Keratinocyte (primary cell): ENCODE measurements around the gene CREBL2. TPM values are rescaled to one million over a fixed set of nuclear protein-coding genes. Genes with fewer than 3 reads are reported as not detected.
"Not testable (repeated sequence)": the region's sequence is repeated elsewhere in the genome, so short reads cannot be mapped to it uniquely, and the experiment has no call there.

Experiments
- DNase-seq: peaks from one replicate; pipeline ENCODE4 v3.0.0-alpha.2; 2011; ENCODE audit warnings: low read depth, missing footprints, low spot score
- FAIRE-seq: peaks from 2 replicates; lab custom pipeline; 2011; peaks lifted over from hg19 to GRCh38; lab: Jason Lieb, UNC
- H2AFZ ChIP-seq: 2 replicates; pipeline ENCODE4 v1.6.0; 2012; ENCODE audit warnings: low read length, control low read depth, inconsistent platforms; ENCODE audit not compliant: control insufficient read depth
- H3K27ac ChIP-seq: 2 replicates; pipeline ENCODE4 v1.5.1; 2011; ENCODE audit warnings: low read length; ENCODE audit not compliant: control insufficient read depth, insufficient read depth
- H3K27me3 ChIP-seq: 3 replicates; pipeline ENCODE4 v1.6.0; 2011; ENCODE audit warnings: low read length; ENCODE audit not compliant: control insufficient read depth, insufficient read depth; ENCODE audit errors: extremely low read depth
- H3K36me3 ChIP-seq, 2 experiments: 2 replicates in 1 of 2; 3 replicates in 1 of 2; pipeline ENCODE4 v1.5.1; 2011; ENCODE audit warnings: low read length in 2 of 2, mild to moderate bottlenecking in 1 of 2; ENCODE audit not compliant: control insufficient read depth in 2 of 2, insufficient read depth in 2 of 2; ENCODE audit errors: extremely low read depth in 1 of 2
- H3K4me1 ChIP-seq: 3 replicates; pipeline ENCODE4 v1.5.1; 2011; ENCODE audit warnings: low read length; ENCODE audit not compliant: control insufficient read depth, insufficient read depth; ENCODE audit errors: extremely low read depth
- H3K4me2 ChIP-seq: 3 replicates; pipeline ENCODE4 v1.6.0; 2011; ENCODE audit warnings: low read depth, low read length; ENCODE audit not compliant: control insufficient read depth, insufficient read depth; ENCODE audit errors: extremely low read depth
- H3K4me3 ChIP-seq, 3 experiments: fragments of 200-600 bp in 1 of 3; sonication (generic) in 1 of 3; 2 replicates in 2 of 3; 3 replicates in 1 of 3; pipeline ENCODE4 v1.5.1; 2011 to 2016; ENCODE audit warnings: low read length in 3 of 3, mild to moderate bottlenecking in 3 of 3, control low read depth in 2 of 3, inconsistent platforms in 1 of 3, low read depth in 1 of 3, mixed read lengths in 1 of 3, mixed run types in 1 of 3, moderate library complexity in 1 of 3; ENCODE audit not compliant: control insufficient read depth in 2 of 3, insufficient read depth in 2 of 3; ENCODE audit errors: extremely low read depth in 1 of 3
- H3K79me2 ChIP-seq: 2 replicates; pipeline ENCODE4 v1.6.0; 2012; ENCODE audit warnings: low read length; ENCODE audit not compliant: control insufficient read depth, insufficient read depth
- H3K9ac ChIP-seq: 3 replicates; pipeline ENCODE4 v1.6.0; 2011; ENCODE audit warnings: low read length; ENCODE audit not compliant: control insufficient read depth, insufficient read depth; ENCODE audit errors: extremely low read depth
- H3K9me1 ChIP-seq: 3 replicates; pipeline ENCODE4 v1.6.0; 2011; ENCODE audit warnings: low read length; ENCODE audit not compliant: control insufficient read depth, insufficient read depth; ENCODE audit errors: extremely low read depth
- H3K9me3 ChIP-seq: 2 replicates; pipeline ENCODE4 v1.5.1; 2012; ENCODE audit warnings: low read depth, low read length; ENCODE audit not compliant: control insufficient read depth
- H4K20me1 ChIP-seq: 3 replicates; pipeline ENCODE4 v1.6.0; 2011; ENCODE audit warnings: low read length; ENCODE audit not compliant: control insufficient read depth, insufficient read depth; ENCODE audit errors: extremely low read depth
- CTCF ChIP-seq, 3 experiments: IDR thresholded peaks in 1 of 3; conservative IDR thresholded peaks in 1 of 3; optimal IDR thresholded peaks in 1 of 3; 2 replicates in 2 of 3; 3 replicates in 1 of 3; pipeline versions ENCODE3 to v1.5.1; 2011; ENCODE audit warnings: low read length in 3 of 3, mild to moderate bottlenecking in 3 of 3, moderate library complexity in 2 of 3, control low read depth in 1 of 3, inconsistent platforms in 1 of 3; ENCODE audit not compliant: insufficient read depth in 2 of 3; ENCODE audit errors: extremely low read depth in 1 of 3
- EZH2 ChIP-seq: IDR thresholded peaks from one replicate; pipeline ENCODE4 v1.6.1; 2012; ENCODE audit warnings: inconsistent platforms, mild to moderate bottlenecking, low read length, moderate library complexity
- dilution Hi-C: fragments of 300-500 bp; cut with MboI; formaldehyde crosslinking; loops from one replicate; pipeline ENCODE4 v1.7.0; 2020; ENCODE audit warnings: low sequenced_read_pairs; ENCODE audit not compliant: extremely low pct_ligation_motif_present
- polyA plus RNA-seq, 5 experiments: library from polyadenylated mRNA; depleted of rRNA in 3 of 5; stranded (reverse) in 3 of 5; stranded (forward) in 1 of 5; unstranded in 1 of 5; fragments of >200 nt; gene quantifications; 1 replicate in 1 of 5; 2 replicates in 3 of 5; 3 replicates in 1 of 5; pipeline versions ENCODE4 v1.2.1 to v1.2.3, GENCODE V29; 2011 to 2012; ENCODE audit warnings: missing spikeins in 2 of 5, low read depth in 1 of 5, low replicate concordance in 1 of 5

The CREBL2 gene
- polyA plus RNA-seq, 1 donor (not counting 4 experiments of a cell fraction or from before 2014, with no cell fraction given) = 15.8 TPM

GRCh38 chr12:12648951-12649650 is 37.4 kb downstream of the CREBL2 start:
- dilution Hi-C loops = no loop called here
- no peak for FAIRE-seq
- H3K9ac ChIP-seq = no peak overlapping the region
- no peaks in the 10 kb centered on the region for H3K9me1 ChIP-seq
- H3K79me2 ChIP-seq = no peaks in the 10 kb centered on the region
- no peaks in the 10 kb centered on the region for H3K4me1 ChIP-seq
- no peaks in the 10 kb centered on the region for H4K20me1 ChIP-seq
- no peak overlapping the region for H3K4me2 ChIP-seq
- no peaks in the 10 kb centered on the region for H3K36me3 ChIP-seq
- TF ChIP-seq EZH2 (no peak), CTCF (optimal IDR thresholded peaks at IDR 0.05 in 1 of 3, IDR thresholded peaks at IDR 0.05 in 1 of 3, conservative IDR thresholded peaks at IDR 0.05 in 1 of 3; ENCODE audit: extremely low read depth in 1 of 3, insufficient read depth in 2 of 3, low read length in 3 of 3) (no peak)
- no peak overlapping the region for H2AFZ ChIP-seq
- no peaks in the 10 kb centered on the region for H3K27me3 ChIP-seq
- no peak for DNase-seq
- H3K27ac ChIP-seq = no peak overlapping the region
- H3K4me3 ChIP-seq = no peak overlapping the region
- peaks cover 5% of the 10 kb centered on the region for H3K9me3 ChIP-seq

- dilution Hi-C loops = no loop called here
- H3K9me1 ChIP-seq = no peaks in the 10 kb centered on the region
- no peaks in the 10 kb centered on the region for H3K79me2 ChIP-seq
- TF ChIP-seq CTCF (optimal IDR thresholded peaks at IDR 0.05 in 1 of 3, IDR thresholded peaks at IDR 0.05 in 1 of 3, conservative IDR thresholded peaks at IDR 0.05 in 1 of 3; ENCODE audit: extremely low read depth in 1 of 3, insufficient read depth in 2 of 3, low read length in 3 of 3) (no peak), EZH2 (no peak)
- H2AFZ ChIP-seq = no peak overlapping the region
- no peaks in the 10 kb centered on the region for H3K36me3 ChIP-seq
- H3K4me3 ChIP-seq = no peak overlapping the region
- no peak overlapping the region for H3K4me2 ChIP-seq
- no peak overlapping the region for H3K27ac ChIP-seq
- FAIRE-seq (no peak), DNase-seq (no peak)
- H3K9me3 ChIP-seq = peaks cover 5% of the 10 kb centered on the region
- no peaks in the 10 kb centered on the region for H3K27me3 ChIP-seq
- H4K20me1 ChIP-seq = no peaks in the 10 kb centered on the region
- peaks cover 3% of the 10 kb centered on the region for H3K4me1 ChIP-seq
- no peak overlapping the region for H3K9ac ChIP-seq
Observed at GRCh38 chr12:12651752-12652151, 40.1 kb downstream of the CREBL2 start.

GRCh38 chr12:12652704-12653103 is 41.0 kb downstream of the CREBL2 start:
- H3K4me1 ChIP-seq, H3K9ac ChIP-seq, H3K79me2 ChIP-seq, H3K27ac ChIP-seq, dilution Hi-C loops, H3K9me3 ChIP-seq, H3K36me3 ChIP-seq, H3K4me2 ChIP-seq, H3K27me3 ChIP-seq, H3K9me1 ChIP-seq, H4K20me1 ChIP-seq, H2AFZ ChIP-seq, FAIRE-seq, DNase-seq, H3K4me3 ChIP-seq: not testable (repeated sequence)
